ENCODE measurements around the gene IFI44.

IFI44 gene

GRCh38 chr1:78647238-78647637, 2.4 kb upstream of the IFI44 start:
- DNase-seq (ENCODE audit: low spot score) (no peak), ATAC-seq (ENCODE audit: low read depth) (no peak)
- no peak overlapping the region for H3K4me3 ChIP-seq (ENCODE audit: severe bottlenecking)
- H3K9me3 ChIP-seq (ENCODE audit: severe bottlenecking): no peaks in the 10 kb centered on the region
- no peaks in the 10 kb centered on the region for H3K36me3 ChIP-seq (ENCODE audit: low read depth)
- no peaks in the 10 kb centered on the region for H3K27me3 ChIP-seq (ENCODE audit: insufficient read depth, poor library complexity, severe bottlenecking)
- H3K27ac ChIP-seq (ENCODE audit: poor library complexity, severe bottlenecking): no peak overlapping the region
- no peak for TF ChIP-seq CTCF (IDR thresholded peaks at IDR 0.05; ENCODE audit: poor library complexity, severe bottlenecking)
- no peaks in the 10 kb centered on the region for H3K4me1 ChIP-seq (ENCODE audit: insufficient read depth, poor library complexity, severe bottlenecking)

GRCh38 chr1:78650114-78650660, 556 bp downstream of the IFI44 start:
- TF ChIP-seq CTCF (IDR thresholded peaks at IDR 0.05; ENCODE audit: poor library complexity, severe bottlenecking): no peak
- no peaks in the 10 kb centered on the region for H3K9me3 ChIP-seq (ENCODE audit: severe bottlenecking)
- no peak for ATAC-seq (ENCODE audit: low read depth)
- H3K27ac ChIP-seq (ENCODE audit: poor library complexity, severe bottlenecking): no peak overlapping the region
- peak overlapping the region; percentile 16 for H3K4me3 ChIP-seq (ENCODE audit: severe bottlenecking)
- peaks cover 4% of the 10 kb centered on the region; the same call in 1 of the 2 replicates for H3K36me3 ChIP-seq (ENCODE audit: low read depth)
- H3K4me1 ChIP-seq (ENCODE audit: insufficient read depth, poor library complexity, severe bottlenecking): no peaks in the 10 kb centered on the region
- no peaks in the 10 kb centered on the region for H3K27me3 ChIP-seq (ENCODE audit: insufficient read depth, poor library complexity, severe bottlenecking)
- DNase-seq (ENCODE audit: low spot score): no peak

GRCh38 chr1:78651241-78651640, 1.6 kb downstream of the IFI44 start:
- no peak; the same call in 2 of the 3 replicates for ATAC-seq (ENCODE audit: low read depth)
- no peaks in the 10 kb centered on the region for H3K27me3 ChIP-seq (ENCODE audit: insufficient read depth, poor library complexity, severe bottlenecking)
- no peak overlapping the region for H3K4me3 ChIP-seq (ENCODE audit: severe bottlenecking)
- no peak for TF ChIP-seq CTCF (IDR thresholded peaks at IDR 0.05; ENCODE audit: poor library complexity, severe bottlenecking)
- no peak for DNase-seq (ENCODE audit: low spot score)
- peaks cover 4% of the 10 kb centered on the region; the same call in 1 of the 2 replicates for H3K36me3 ChIP-seq (ENCODE audit: low read depth)
- H3K9me3 ChIP-seq (ENCODE audit: severe bottlenecking): no peaks in the 10 kb centered on the region
- H3K27ac ChIP-seq (ENCODE audit: poor library complexity, severe bottlenecking): no peak overlapping the region
- H3K4me1 ChIP-seq (ENCODE audit: insufficient read depth, poor library complexity, severe bottlenecking): no peaks in the 10 kb centered on the region

- Histone ChIP-seq H3K27me3 (ENCODE audit: insufficient read depth, poor library complexity, severe bottlenecking) (no peaks in the 10 kb centered on the region), H3K36me3 (ENCODE audit: low read depth) (peaks cover 4% of the 10 kb centered on the region; the same call in 1 of the 2 replicates), H3K4me3 (ENCODE audit: severe bottlenecking) (no peak overlapping the region), H3K9me3 (ENCODE audit: severe bottlenecking) (no peaks in the 10 kb centered on the region), H3K27ac (ENCODE audit: poor library complexity, severe bottlenecking) (no peak overlapping the region), H3K4me1 (ENCODE audit: insufficient read depth, poor library complexity, severe bottlenecking) (no peaks in the 10 kb centered on the region)
- no peak for TF ChIP-seq CTCF (IDR thresholded peaks at IDR 0.05; ENCODE audit: poor library complexity, severe bottlenecking)
- DNase-seq (ENCODE audit: low spot score) (no peak), ATAC-seq (ENCODE audit: low read depth) (no peak)
These were observed 2.5 kb downstream of the IFI44 start for GRCh38 chr1:78652019-78652560.

GRCh38 chr1:78658901-78659300, 9.3 kb downstream of the IFI44 start:
- DNase-seq (ENCODE audit: low spot score): no peak
- ATAC-seq (ENCODE audit: low read depth): no peak
- Histone ChIP-seq H3K27me3 (ENCODE audit: insufficient read depth, poor library complexity, severe bottlenecking) (no peaks in the 10 kb centered on the region), H3K4me3 (ENCODE audit: severe bottlenecking) (no peak overlapping the region), H3K9me3 (ENCODE audit: severe bottlenecking) (no peaks in the 10 kb centered on the region), H3K27ac (ENCODE audit: poor library complexity, severe bottlenecking) (no peak overlapping the region), H3K4me1 (ENCODE audit: insufficient read depth, poor library complexity, severe bottlenecking) (no peaks in the 10 kb centered on the region), H3K36me3 (ENCODE audit: low read depth) (peaks cover 19% of the 10 kb centered on the region)
- no peak for TF ChIP-seq CTCF (IDR thresholded peaks at IDR 0.05; ENCODE audit: poor library complexity, severe bottlenecking)
